Caco-2 (cell line): Measurements from ENCODE around the gene PMFBP1. TPM values are rescaled to one million over a fixed set of nuclear protein-coding genes. Genes with fewer than 3 reads are reported as not detected.

Experiments used
- BruUV-seq: library from RNA; stranded (reverse); fragments of 400-500 nt; replicated peaks from 2 replicates; lab custom pipeline; 2021; lab: Mats Ljungman, UMichigan
- CTCF ChIA-PET: fragments of 300-600 bp; sonication (Branson Sonifier 250); formaldehyde crosslinking; loops from one replicate; lab custom pipeline; 2022; ENCODE audit warnings: antibody characterized with exemption; lab: Charles Lee
- POLR2A ChIA-PET: fragments of 300-600 bp; sonication (Branson Sonifier 250); formaldehyde crosslinking; loops from one replicate; lab custom pipeline; 2022; ENCODE audit warnings: antibody characterized with exemption; lab: Charles Lee
- DNase-seq, 2 experiments: peaks; one replicate each; pipeline versions ENCODE4 v3.0.0 to v3.0.0-alpha.2; 2020 to 2022
- H3K27me3 ChIP-seq: replicated peaks from 2 replicates; pipeline ENCODE4 v1.6.0; 2011; ENCODE audit warnings: low read length; ENCODE audit not compliant: control insufficient read depth, insufficient read depth
- H3K36me3 ChIP-seq: 2 replicates; pipeline ENCODE4 v1.5.1; 2011; ENCODE audit warnings: low read length; ENCODE audit not compliant: control insufficient read depth, insufficient read depth
- H3K4me1 ChIP-seq: fragments of 250-450 bp; sonication (Bioruptor Pico); 2 replicates; pipeline ENCODE4 v1.5.1; 2020; ENCODE audit warnings: mild to moderate bottlenecking
- H3K4me3 ChIP-seq: 2 replicates; pipeline ENCODE4 v1.5.1; 2011; ENCODE audit warnings: low read depth, mild to moderate bottlenecking, control low read depth, low read length
- H3K9me3 ChIP-seq: fragments of 250-450 bp; sonication (Bioruptor Pico); 2 replicates; pipeline ENCODE4 v1.5.1; 2020; ENCODE audit warnings: mild to moderate bottlenecking, moderate library complexity
- H3K27ac Mint-ChIP-seq: one replicate; pipeline ENCODE4 v1.8.0; 2022; ENCODE audit warnings: mixed read lengths; ENCODE audit not compliant: unreplicated experiment
- H3K27me3 Mint-ChIP-seq: one replicate; pipeline ENCODE4 v1.8.0; 2022; ENCODE audit warnings: mixed read lengths; ENCODE audit not compliant: insufficient read depth, unreplicated experiment
- H3K36me3 Mint-ChIP-seq: one replicate; pipeline ENCODE4 v1.8.0; 2022; ENCODE audit warnings: mild to moderate bottlenecking, mixed read lengths; ENCODE audit not compliant: insufficient read depth, unreplicated experiment
- H3K4me1 Mint-ChIP-seq: one replicate; pipeline ENCODE4 v1.8.0; 2022; ENCODE audit warnings: low read depth, mixed read lengths; ENCODE audit not compliant: unreplicated experiment
- H3K4me3 Mint-ChIP-seq: one replicate; pipeline ENCODE4 v1.8.0; 2022; ENCODE audit warnings: mild to moderate bottlenecking, moderate library complexity, mixed read lengths; ENCODE audit not compliant: unreplicated experiment
- H3K9me3 Mint-ChIP-seq: one replicate; pipeline ENCODE4 v1.8.0; 2022; ENCODE audit warnings: mixed read lengths; ENCODE audit not compliant: unreplicated experiment
- CTCF ChIP-seq, 2 experiments: fragments of 200-600 bp in 1 of 2; IDR thresholded peaks; 1 replicate in 1 of 2; 2 replicates in 1 of 2; pipeline versions ENCODE4 v1.5.1 to v1.8.0; 2011 to 2022; ENCODE audit warnings: antibody characterized with exemption in 1 of 2, control low read depth in 1 of 2, inconsistent platforms in 1 of 2, low read depth in 1 of 2, low read length in 1 of 2, mild to moderate bottlenecking in 1 of 2, moderate library complexity in 1 of 2; ENCODE audit not compliant: insufficient read depth in 1 of 2, severe bottlenecking in 1 of 2, unreplicated experiment in 1 of 2
- intact Hi-C: fragments of 100-400 bp; cut with micrococcal nuclease; formaldehyde crosslinking; loops from one replicate; pipeline ENCODE4 v1.10.0; 2022; ENCODE audit not compliant: unreplicated experiment
- total RNA-seq: library from RNA; stranded (reverse); gene quantifications from 2 replicates; pipeline ENCODE4 v1.2.3, GENCODE V29; 2022

The PMFBP1 gene
- total RNA-seq, 1 experiment from 2014 or later = 5.6 TPM

GRCh38 chr16:72187551-72187950 is 15.6 kb upstream of the PMFBP1 start:
- H3K4me3 Mint-ChIP-seq = no peak overlapping the region
- Histone ChIP-seq H3K36me3 (no peaks in the 10 kb centered on the region), H3K9me3 (peaks cover 9% of the 10 kb centered on the region; the same call in 1 of the 2 replicates), H3K4me1 (peaks cover 6% of the 10 kb centered on the region; the same call in 1 of the 2 replicates), H3K27me3 (no peaks in the 10 kb centered on the region), H3K4me3 (no peak overlapping the region)
- no TSS peak for BruUV-seq
- no peak for TF ChIP-seq CTCF (IDR thresholded peaks at IDR 0.05; ENCODE audit: insufficient read depth in 1 of 2, low read depth in 1 of 2, low read length in 1 of 2, severe bottlenecking in 1 of 2, unreplicated experiment in 1 of 2)
- no peaks in the 10 kb centered on the region for H3K36me3 Mint-ChIP-seq
- peaks cover 9% of the 10 kb centered on the region for H3K9me3 Mint-ChIP-seq
- intact Hi-C loops = no loop called here
- DNase-seq = no peak
- peaks cover 9% of the 10 kb centered on the region for H3K4me1 Mint-ChIP-seq
- CTCF ChIA-PET = no interaction called here
- H3K27ac Mint-ChIP-seq = no peak overlapping the region
- POLR2A ChIA-PET = no interaction called here
- no peaks in the 10 kb centered on the region for H3K27me3 Mint-ChIP-seq

- no TSS peak for BruUV-seq
- Mint-ChIP-seq H3K27me3 (no peaks in the 10 kb centered on the region), H3K4me3 (no peak overlapping the region), H3K36me3 (no peaks in the 10 kb centered on the region), H3K9me3 (no peaks in the 10 kb centered on the region), H3K4me1 (no peaks in the 10 kb centered on the region), H3K27ac (no peak overlapping the region)
- intact Hi-C loops = no loop called here
- H3K27me3 ChIP-seq = no peaks in the 10 kb centered on the region
- ChIA-PET POLR2A (no interaction called here), CTCF (no interaction called here)
- no peaks in the 10 kb centered on the region for H3K4me1 ChIP-seq
- H3K4me3 ChIP-seq = no peak overlapping the region
- no peak for TF ChIP-seq CTCF (IDR thresholded peaks at IDR 0.05; ENCODE audit: insufficient read depth in 1 of 2, low read depth in 1 of 2, low read length in 1 of 2, severe bottlenecking in 1 of 2, unreplicated experiment in 1 of 2)
- no peaks in the 10 kb centered on the region for H3K36me3 ChIP-seq
- no peak for DNase-seq
- H3K9me3 ChIP-seq = no peaks in the 10 kb centered on the region
Observed at GRCh38 chr16:72182976-72183375, 11.0 kb upstream of the PMFBP1 start.

GRCh38 chr16:72179204-72179970 is 7.4 kb upstream of the PMFBP1 start:
- Mint-ChIP-seq H3K36me3 (no peaks in the 10 kb centered on the region), H3K9me3 (no peaks in the 10 kb centered on the region), H3K27ac (no peak overlapping the region), H3K4me1 (no peaks in the 10 kb centered on the region), H3K4me3 (no peak overlapping the region), H3K27me3 (peaks cover 5% of the 10 kb centered on the region)
- ChIA-PET POLR2A (no interaction called here), CTCF (no interaction called here)
- no peak for TF ChIP-seq CTCF (IDR thresholded peaks at IDR 0.05; ENCODE audit: insufficient read depth in 1 of 2, low read depth in 1 of 2, low read length in 1 of 2, severe bottlenecking in 1 of 2, unreplicated experiment in 1 of 2)
- no peaks in the 10 kb centered on the region for H3K36me3 ChIP-seq
- intact Hi-C loops = no loop called here
- DNase-seq = no peak
- H3K27me3 ChIP-seq = no peaks in the 10 kb centered on the region
- no TSS peak for BruUV-seq
- H3K4me1 ChIP-seq = no peaks in the 10 kb centered on the region
- no peak overlapping the region for H3K4me3 ChIP-seq
- H3K9me3 ChIP-seq = no peaks in the 10 kb centered on the region
